SKM-1 treated with dmso at 0.1 percent for 144 hours (cell line): ENCODE results near the gene TFCP2.
"Not testable (repeated sequence)": the region's sequence is repeated elsewhere in the genome, so short reads cannot be mapped to it uniquely, and the experiment has no call there.

ENCODE experiments used
- DNase-seq: peaks from one replicate; lab custom pipeline; 2025; ENCODE audit not compliant: unreplicated experiment; lab: John Stamatoyannopoulos, UW

TFCP2 gene

GRCh38 chr12:51083126-51083833 is 89.7 kb downstream of the TFCP2 start, which contains the start of gene CSRNP2:
CSRNP2 (minus strand) TSS chr12:51083596; CDS start chr12:51076561, 7,035 bp downstream.
- DNase-seq: peak; percentile 73

DNA sequence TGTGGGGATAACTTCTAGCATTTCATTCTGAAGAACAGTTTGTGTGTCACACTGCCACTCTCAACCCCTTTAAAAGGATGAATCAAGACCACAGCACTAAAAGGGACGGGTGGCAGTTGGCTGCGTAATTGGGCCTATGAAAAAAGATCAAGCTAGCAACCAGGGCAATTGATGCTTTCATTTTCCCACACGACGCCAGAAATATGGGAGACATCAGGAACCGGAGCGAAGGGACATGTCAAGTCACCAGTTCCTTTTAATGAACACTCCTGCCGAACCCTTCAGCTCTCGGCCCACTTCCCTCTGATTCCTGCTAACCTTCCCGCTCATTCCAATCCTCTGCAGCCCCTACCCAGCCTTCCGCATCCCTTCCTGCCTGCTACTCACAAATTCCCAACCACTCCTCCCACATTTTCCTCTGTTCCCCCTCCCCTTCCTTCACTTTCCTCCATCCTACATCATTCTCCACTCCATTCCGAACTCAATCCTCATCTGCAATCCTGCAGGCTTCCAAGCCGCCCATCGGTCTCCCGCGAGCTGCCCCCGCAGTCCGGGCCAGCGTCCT is 90.3 kb downstream of the TFCP2 start:
- DNase-seq: no peak

GRCh38 chr12:51081421-51081820 is 91.5 kb downstream of the TFCP2 start:
- DNase-seq: no peak

- no peak for DNase-seq
These were observed 92.8 kb downstream of the TFCP2 start for GRCh38 chr12:51080136-51080535.

DNA sequence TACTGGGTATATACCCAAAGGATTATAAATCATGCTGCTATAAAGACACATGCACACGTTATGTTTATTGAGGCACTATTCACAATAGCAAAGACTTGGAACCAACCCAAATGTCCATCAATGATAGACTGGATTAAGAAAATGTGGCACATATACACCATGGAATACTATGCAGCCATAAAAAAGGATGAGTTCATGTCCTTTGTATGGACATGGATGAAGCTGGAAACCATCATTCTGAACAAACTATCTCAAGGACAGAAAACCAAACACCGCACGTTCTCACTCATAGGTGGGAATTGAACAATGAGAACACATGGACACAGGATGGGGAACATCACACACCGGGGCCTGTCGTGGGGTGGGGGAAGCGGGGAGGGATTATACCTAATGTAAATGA is 94.1 kb downstream of the TFCP2 start:
- DNase-seq: not testable (repeated sequence)

GRCh38 chr12:51078346-51078745 is 94.6 kb downstream of the TFCP2 start:
- DNase-seq: not testable (repeated sequence)

GRCh38 chr12:51077930-51078329 is 95.0 kb downstream of the TFCP2 start:
- DNase-seq: no peak

DNA sequence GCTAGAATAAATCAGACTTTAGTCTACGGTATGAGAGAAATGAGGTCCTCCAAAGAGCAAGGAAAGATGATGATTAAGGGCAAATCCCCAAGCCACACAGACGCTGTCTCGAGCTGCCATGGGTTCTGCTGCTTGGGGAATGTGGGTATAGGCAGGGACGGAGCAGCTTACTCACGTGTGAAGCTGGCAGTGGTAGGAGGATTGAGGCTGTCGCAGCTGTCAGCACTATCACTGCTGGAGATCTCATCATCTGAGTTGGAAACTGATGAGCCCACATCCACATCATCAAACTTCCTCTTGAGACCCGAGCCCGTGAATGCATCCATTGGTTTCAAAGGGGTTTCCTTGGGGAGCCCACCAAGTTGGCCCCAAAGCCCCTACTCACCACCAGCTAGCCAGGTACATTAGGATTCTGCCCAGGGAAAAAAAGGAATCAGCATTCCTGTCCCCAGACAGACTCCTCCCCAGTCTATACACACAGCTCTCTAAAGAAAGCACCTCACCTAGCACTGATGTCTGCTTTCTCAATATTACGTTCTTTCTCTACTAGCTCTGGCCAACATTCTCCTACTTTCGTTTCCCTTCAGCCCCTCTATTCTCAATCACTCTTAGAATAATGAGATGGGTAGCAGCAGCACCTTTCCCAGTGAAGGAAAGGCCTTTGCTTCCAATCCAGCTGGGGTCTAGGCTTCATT is 96.6 kb downstream of the TFCP2 start:
- no peak for DNase-seq

- DNase-seq: no peak
These were observed 97.5 kb downstream of the TFCP2 start for GRCh38 chr12:51075390-51075789.

DNA sequence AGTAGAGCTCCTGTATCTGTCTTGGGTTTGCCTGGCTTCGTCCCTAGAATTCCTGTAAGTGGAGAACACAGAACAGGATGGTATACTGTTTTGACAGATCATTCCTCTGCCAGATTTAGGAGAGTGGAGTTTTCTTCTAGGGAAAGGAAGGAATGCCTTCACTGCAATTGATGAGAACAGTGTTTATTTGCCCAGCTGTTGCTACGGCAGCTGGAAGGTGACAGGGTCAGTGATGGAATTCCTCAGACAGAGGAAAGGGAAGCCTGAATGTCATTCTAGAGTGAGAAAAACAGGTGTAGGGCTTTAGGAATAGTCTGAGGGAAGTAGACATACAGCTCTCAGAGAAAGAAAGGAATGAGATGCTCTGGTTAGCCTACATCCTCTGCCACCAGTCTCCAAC is 101.3 kb downstream of the TFCP2 start:
- DNase-seq: no peak

DNA sequence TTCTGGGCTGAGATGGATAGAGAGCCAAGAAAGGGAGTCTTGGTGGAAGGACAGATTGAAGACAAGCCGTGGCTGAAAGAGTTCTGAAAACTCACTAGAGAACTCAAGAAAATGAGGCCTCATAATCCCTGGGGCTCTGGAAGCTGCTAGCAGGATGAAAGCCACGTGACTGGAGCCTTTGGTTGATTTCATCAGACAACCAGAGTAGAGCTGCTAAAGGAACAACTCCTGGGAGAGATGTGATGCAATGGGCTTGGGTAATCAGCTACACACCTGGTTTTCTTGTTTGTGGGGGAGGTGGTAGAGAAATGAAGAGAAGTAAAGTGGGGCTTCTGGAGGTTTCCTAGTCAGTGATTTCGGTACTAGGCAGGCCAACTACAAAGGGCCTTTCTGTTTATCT is 102.9 kb downstream of the TFCP2 start:
- no peak for DNase-seq

- DNase-seq: no peak
These were observed 105.2 kb downstream of the TFCP2 start for GRCh38 chr12:51067771-51068170.

- DNase-seq: no peak
These were observed 105.7 kb downstream of the TFCP2 start for GRCh38 chr12:51067229-51067628.

GRCh38 chr12:51065530-51065929 is 107.4 kb downstream of the TFCP2 start:
- no peak for DNase-seq

DNA sequence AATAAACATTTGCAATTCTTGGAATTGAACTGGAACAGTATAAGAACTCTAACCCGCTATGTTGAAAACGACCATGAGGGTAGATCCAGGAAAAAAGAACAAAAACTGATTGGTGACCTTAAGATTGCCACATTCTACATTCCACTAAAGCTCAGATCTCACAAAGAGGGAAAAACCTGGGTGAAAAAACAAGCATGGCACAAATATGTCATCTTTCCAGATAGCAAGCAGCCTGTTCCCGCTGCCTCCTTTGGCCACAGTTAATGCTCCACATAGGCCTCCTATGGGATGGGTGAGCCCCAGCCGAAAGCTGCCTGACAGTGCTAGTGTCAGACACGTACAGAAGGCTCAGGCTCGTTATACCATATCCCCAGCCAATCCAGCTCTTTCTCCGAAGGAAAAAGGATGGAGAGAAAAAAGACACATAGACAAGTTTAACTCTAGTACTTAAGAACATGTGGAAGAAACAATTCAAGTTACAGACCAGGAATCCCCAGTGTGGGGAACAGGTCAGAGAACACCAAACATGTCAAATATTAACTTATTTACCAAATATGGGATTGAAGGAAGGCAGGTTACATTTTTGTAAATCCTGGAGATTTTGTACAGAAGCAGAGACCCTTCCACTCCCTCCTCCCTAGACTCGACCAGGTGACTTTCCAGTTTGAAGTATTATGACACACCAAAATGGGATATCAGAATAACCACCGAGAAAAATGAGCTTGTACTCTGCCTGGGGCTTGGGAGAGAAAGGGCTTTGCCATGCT is 110.1 kb downstream of the TFCP2 start:
- no peak for DNase-seq

GRCh38 chr12:51059086-51059485 is 113.8 kb downstream of the TFCP2 start:
- no peak for DNase-seq

DNA sequence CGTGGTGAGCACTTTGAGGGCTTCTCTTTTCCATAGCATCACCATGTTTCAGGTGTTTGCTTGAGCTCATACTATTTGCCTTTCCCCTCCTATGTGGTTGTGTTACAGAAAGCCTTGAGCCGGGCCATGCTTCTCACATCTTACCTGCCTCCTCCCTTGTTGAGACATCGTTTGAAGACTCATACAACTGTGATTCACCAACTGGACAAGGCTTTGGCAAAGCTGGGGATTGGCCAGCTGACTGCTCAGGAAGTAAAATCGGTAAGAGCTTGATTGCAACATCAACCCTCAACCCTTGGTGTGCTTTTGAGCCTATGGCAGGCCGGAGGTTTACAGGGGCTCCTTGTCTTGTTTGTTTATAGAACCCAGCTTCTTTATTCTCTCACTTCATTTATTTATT is 116.7 kb downstream of the TFCP2 start:
- no peak for DNase-seq

- no peak for DNase-seq
These were observed 117.9 kb downstream of the TFCP2 start for GRCh38 chr12:51055060-51055459.

DNA sequence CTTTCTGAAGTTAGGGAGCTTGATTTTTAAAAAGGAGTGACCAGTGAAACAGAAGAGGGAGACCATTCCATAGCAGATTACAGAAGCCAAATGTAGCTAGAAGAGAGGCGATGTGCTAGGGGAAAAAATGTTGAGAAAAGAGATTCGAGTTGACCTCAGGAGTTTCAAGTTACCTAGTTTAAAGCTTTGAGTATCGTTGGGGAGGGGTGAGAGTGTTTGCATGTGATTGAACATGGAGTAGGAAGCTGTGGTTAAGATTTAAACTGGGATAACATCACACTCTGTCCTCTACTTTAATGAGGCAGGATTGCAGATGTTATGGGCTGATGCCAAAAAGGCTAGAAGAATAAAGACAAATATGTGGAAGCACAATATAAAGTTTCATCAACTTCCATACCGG is 121.1 kb downstream of the TFCP2 start:
- no peak for DNase-seq

GRCh38 chr12:51049525-51049924 is 123.4 kb downstream of the TFCP2 start:
- DNase-seq: no peak

- DNase-seq: no peak
These were observed 124.2 kb downstream of the TFCP2 start for GRCh38 chr12:51048661-51049251.
